Fibroblast of lung (primary cell): Measurements from ENCODE around the gene RGS16. TPM values are rescaled to one million over a fixed set of nuclear protein-coding genes. Genes with fewer than 3 reads are reported as not detected.

Experiments
- DNase-seq, 2 donors: peaks; one replicate each; pipeline versions ENCODE4 v3.0.0 to v3.0.0-alpha.2; 2010; ENCODE audit warnings: low read depth in 2 of 2
- H2AFZ ChIP-seq: 2 replicates; pipeline ENCODE4 v1.5.1; 2012; ENCODE audit warnings: low read length, control low read depth, inconsistent platforms
- H3K27ac ChIP-seq: 2 replicates; pipeline ENCODE4 v1.5.1; 2011; ENCODE audit warnings: low read length, control low read depth; ENCODE audit not compliant: insufficient read depth
- H3K27me3 ChIP-seq: 2 replicates; pipeline ENCODE4 v1.5.1; 2011; ENCODE audit warnings: mild to moderate bottlenecking, low read length; ENCODE audit not compliant: control insufficient read depth, insufficient read depth
- H3K36me3 ChIP-seq: 2 replicates; pipeline ENCODE4 v1.5.1; 2011; ENCODE audit warnings: low read length; ENCODE audit not compliant: control insufficient read depth, insufficient read depth
- H3K4me1 ChIP-seq: 2 replicates; pipeline ENCODE4 v1.5.1; 2011; ENCODE audit warnings: low read length; ENCODE audit not compliant: control insufficient read depth, insufficient read depth; ENCODE audit errors: extremely low read depth
- H3K4me2 ChIP-seq: 2 replicates; pipeline ENCODE4 v1.5.1; 2011; ENCODE audit warnings: low read length, control low read depth; ENCODE audit not compliant: insufficient read depth; ENCODE audit errors: extremely low read depth
- H3K4me3 ChIP-seq, 4 experiments: fragments of 200-600 bp in 1 of 4; sonication (generic) in 1 of 4; replicated peaks in 1 of 4; 2 replicates each; pipeline ENCODE4 v1.5.1; 2011 to 2016; ENCODE audit warnings: low read length in 4 of 4, low read depth in 3 of 4, mild to moderate bottlenecking in 3 of 4, control low read depth in 2 of 4, inconsistent platforms in 1 of 4, mixed read lengths in 1 of 4; ENCODE audit not compliant: insufficient read depth in 1 of 4; ENCODE audit errors: control extremely low read depth in 1 of 4
- H3K79me2 ChIP-seq: 2 replicates; pipeline ENCODE4 v1.5.1; 2012; ENCODE audit warnings: mild to moderate bottlenecking, low read length, inconsistent platforms; ENCODE audit not compliant: control insufficient read depth, insufficient read depth
- H3K9ac ChIP-seq: 2 replicates; pipeline ENCODE4 v1.5.1; 2011; ENCODE audit warnings: mild to moderate bottlenecking, low read length, control low read depth; ENCODE audit not compliant: insufficient read depth
- H3K9me3 ChIP-seq: 2 replicates; pipeline ENCODE4 v1.5.1; 2012; ENCODE audit warnings: low read depth, low read length; ENCODE audit not compliant: control insufficient read depth, insufficient read depth
- H4K20me1 ChIP-seq: 2 replicates; pipeline ENCODE4 v1.5.1; 2011; ENCODE audit warnings: low read length; ENCODE audit not compliant: control insufficient read depth, insufficient read depth; ENCODE audit errors: extremely low read depth
- CTCF ChIP-seq, 2 donors: IDR thresholded peaks in 1 of 2; conservative IDR thresholded peaks in 1 of 2; 1 replicate in 1 of 2; 2 replicates in 1 of 2; pipeline ENCODE4 v1.5.1; 2011 to 2012; ENCODE audit warnings: low read length in 2 of 2, control low read depth in 1 of 2, inconsistent platforms in 1 of 2, low read depth in 1 of 2, mild to moderate bottlenecking in 1 of 2
- EZH2 ChIP-seq: IDR thresholded peaks from 2 replicates; pipeline ENCODE4 v1.5.1; 2012; ENCODE audit warnings: low read length, control low read depth, mild to moderate bottlenecking; ENCODE audit errors: missing control alignments
- polyA plus RNA-seq, 2 donors: library from polyadenylated mRNA; depleted of rRNA in 1 of 2; stranded (reverse) in 1 of 2; unstranded in 1 of 2; fragments of >200 nt; gene quantifications; 2 replicates each; pipeline ENCODE4 v1.2.1, GENCODE V29; 2011 to 2012; ENCODE audit warnings: missing spikeins in 1 of 2
- total RNA-seq: library from RNA; depleted of rRNA; stranded (reverse); fragments of >200 nt; gene quantifications from 2 replicates; pipeline ENCODE4 v1.2.1, GENCODE V29; 2014

RGS16 gene
- total and polyA plus RNA-seq, 2 donors (not counting 1 experiment from before 2014, with no cell fraction given): 0.17 to 0.33 TPM

- Histone ChIP-seq H3K79me2 (no peaks in the 10 kb centered on the region), H3K4me2 (no peak overlapping the region)
- no peak for DNase-seq
Observed at GRCh38 chr1:182555493-182555892, 48.7 kb downstream of the RGS16 start.

GRCh38 chr1:182552527-182552926 lies 51.7 kb downstream of the RGS16 start:
- Histone ChIP-seq H3K4me3 (no peak overlapping the region), H2AFZ (no peak overlapping the region), H3K36me3 (no peaks in the 10 kb centered on the region), H3K79me2 (no peaks in the 10 kb centered on the region), H4K20me1 (no peaks in the 10 kb centered on the region), H3K9ac (no peak overlapping the region), H3K27me3 (no peaks in the 10 kb centered on the region), H3K4me1 (no peaks in the 10 kb centered on the region), H3K4me2 (no peak overlapping the region), H3K9me3 (no peaks in the 10 kb centered on the region), H3K27ac (no peak overlapping the region)
- DNase-seq: no peak
- no peak for TF ChIP-seq EZH2
- no peak for TF ChIP-seq CTCF (conservative IDR thresholded peaks at IDR 0.05 in 1 of 2, IDR thresholded peaks at IDR 0.05 in 1 of 2; ENCODE audit: low read depth in 1 of 2, low read length in 2 of 2)

More at GRCh38 chr1:182555493-182555892, 48.7 kb downstream of the RGS16 start:
- TF ChIP-seq EZH2 (no peak), CTCF (conservative IDR thresholded peaks at IDR 0.05 in 1 of 2, IDR thresholded peaks at IDR 0.05 in 1 of 2; ENCODE audit: low read depth in 1 of 2, low read length in 2 of 2) (no peak)
- Histone ChIP-seq H2AFZ (no peak overlapping the region), H3K36me3 (no peaks in the 10 kb centered on the region), H4K20me1 (no peaks in the 10 kb centered on the region), H3K9ac (no peak overlapping the region), H3K4me3 (no peak overlapping the region), H3K4me1 (no peaks in the 10 kb centered on the region), H3K9me3 (no peaks in the 10 kb centered on the region), H3K27ac (no peak overlapping the region), H3K27me3 (no peaks in the 10 kb centered on the region)

GRCh38 chr1:182549811-182550210 lies 54.4 kb downstream of the RGS16 start:
- Histone ChIP-seq H3K9me3 (no peaks in the 10 kb centered on the region), H3K27ac (no peak overlapping the region), H3K4me2 (no peak overlapping the region), H3K4me3 (no peak overlapping the region), H4K20me1 (no peaks in the 10 kb centered on the region), H3K36me3 (no peaks in the 10 kb centered on the region), H3K79me2 (no peaks in the 10 kb centered on the region), H2AFZ (no peak overlapping the region), H3K27me3 (no peaks in the 10 kb centered on the region), H3K4me1 (no peaks in the 10 kb centered on the region), H3K9ac (no peak overlapping the region)
- DNase-seq: no peak
- TF ChIP-seq EZH2: no peak
- TF ChIP-seq CTCF (conservative IDR thresholded peaks at IDR 0.05 in 1 of 2, IDR thresholded peaks at IDR 0.05 in 1 of 2; ENCODE audit: low read depth in 1 of 2, low read length in 2 of 2): no peak
